Loucy (cell line): ENCODE measurements around the gene EPB41L5.

Experiments
- H2AFZ ChIP-seq: fragments of 200-600 bp; sonication (generic); 2 replicates; pipeline ENCODE4 v1.6.0; 2016; ENCODE audit warnings: antibody characterized with exemption, mild to moderate bottlenecking, low read length, moderate library complexity
- H3F3A ChIP-seq: fragments of 200-600 bp; 2 replicates; pipeline ENCODE4 v1.6.0; 2016; ENCODE audit warnings: antibody characterized with exemption, low read depth, mild to moderate bottlenecking
- H3K27me3 ChIP-seq: fragments of 200-600 bp; sonication (generic); 2 replicates; pipeline ENCODE4 v1.6.1; 2014; ENCODE audit warnings: low read length, mild to moderate bottlenecking; ENCODE audit not compliant: insufficient read depth, poor library complexity, severe bottlenecking
- H3K36me3 ChIP-seq: fragments of 200-600 bp; sonication (generic); 2 replicates; pipeline ENCODE4 v1.6.1; 2016; ENCODE audit warnings: low read length; ENCODE audit not compliant: insufficient read depth
- H3K4me1 ChIP-seq: fragments of 200-600 bp; sonication (generic); 2 replicates; pipeline ENCODE4 v1.5.1; 2014; ENCODE audit warnings: low read length, mild to moderate bottlenecking; ENCODE audit not compliant: insufficient read depth, poor library complexity, severe bottlenecking
- H3K4me2 ChIP-seq: fragments of 200-600 bp; sonication (generic); 2 replicates; pipeline ENCODE4 v1.6.0; 2014; ENCODE audit warnings: antibody characterized with exemption, low read length, low read depth, mild to moderate bottlenecking; ENCODE audit not compliant: poor library complexity, severe bottlenecking
- H3K4me3 ChIP-seq: fragments of 200-600 bp; sonication (generic); 2 replicates; pipeline ENCODE4 v1.5.1; 2014; ENCODE audit warnings: low read length, mild to moderate bottlenecking, mixed read lengths; ENCODE audit not compliant: poor library complexity, severe bottlenecking
- H3K79me2 ChIP-seq: fragments of 200-600 bp; sonication (generic); 2 replicates; pipeline ENCODE4 v1.6.1; 2014; ENCODE audit warnings: low read length; ENCODE audit not compliant: insufficient read depth
- H3K9ac ChIP-seq: fragments of 200-600 bp; sonication (generic); 2 replicates; pipeline ENCODE4 v1.6.0; 2014; ENCODE audit warnings: mild to moderate bottlenecking, low read depth, low read length, moderate library complexity; ENCODE audit not compliant: poor library complexity, severe bottlenecking
- H3K9me2 ChIP-seq: fragments of 200-600 bp; sonication (generic); replicated peaks from 2 replicates; pipeline ENCODE4 v1.6.1; 2016; ENCODE audit warnings: low read depth, low read length, mixed read lengths
- H3K9me3 ChIP-seq: fragments of 200-600 bp; sonication (generic); 2 replicates; pipeline ENCODE4 v1.6.1; 2014; ENCODE audit warnings: mild to moderate bottlenecking, antibody characterized with exemption, low read length, low read depth; ENCODE audit not compliant: insufficient read depth
- H4K20me1 ChIP-seq: fragments of 200-600 bp; sonication (generic); 2 replicates; pipeline ENCODE4 v1.6.0; 2014; ENCODE audit warnings: antibody characterized with exemption, low read length, mild to moderate bottlenecking; ENCODE audit not compliant: insufficient read depth, poor library complexity, severe bottlenecking
- CTCF ChIP-seq: fragments of 200-600 bp; sonication (generic); conservative IDR thresholded peaks from 2 replicates; pipeline ENCODE4 v1.5.1; 2014; ENCODE audit warnings: mild to moderate bottlenecking, antibody characterized with exemption, low read length
- EZH2phosphoT487 ChIP-seq: fragments of 200-600 bp; IDR thresholded peaks from 2 replicates; pipeline ENCODE4 v1.6.1; 2018; ENCODE audit warnings: antibody characterized with exemption, mild to moderate bottlenecking, moderate library complexity, borderline replicate concordance

EPB41L5 gene

DNA sequence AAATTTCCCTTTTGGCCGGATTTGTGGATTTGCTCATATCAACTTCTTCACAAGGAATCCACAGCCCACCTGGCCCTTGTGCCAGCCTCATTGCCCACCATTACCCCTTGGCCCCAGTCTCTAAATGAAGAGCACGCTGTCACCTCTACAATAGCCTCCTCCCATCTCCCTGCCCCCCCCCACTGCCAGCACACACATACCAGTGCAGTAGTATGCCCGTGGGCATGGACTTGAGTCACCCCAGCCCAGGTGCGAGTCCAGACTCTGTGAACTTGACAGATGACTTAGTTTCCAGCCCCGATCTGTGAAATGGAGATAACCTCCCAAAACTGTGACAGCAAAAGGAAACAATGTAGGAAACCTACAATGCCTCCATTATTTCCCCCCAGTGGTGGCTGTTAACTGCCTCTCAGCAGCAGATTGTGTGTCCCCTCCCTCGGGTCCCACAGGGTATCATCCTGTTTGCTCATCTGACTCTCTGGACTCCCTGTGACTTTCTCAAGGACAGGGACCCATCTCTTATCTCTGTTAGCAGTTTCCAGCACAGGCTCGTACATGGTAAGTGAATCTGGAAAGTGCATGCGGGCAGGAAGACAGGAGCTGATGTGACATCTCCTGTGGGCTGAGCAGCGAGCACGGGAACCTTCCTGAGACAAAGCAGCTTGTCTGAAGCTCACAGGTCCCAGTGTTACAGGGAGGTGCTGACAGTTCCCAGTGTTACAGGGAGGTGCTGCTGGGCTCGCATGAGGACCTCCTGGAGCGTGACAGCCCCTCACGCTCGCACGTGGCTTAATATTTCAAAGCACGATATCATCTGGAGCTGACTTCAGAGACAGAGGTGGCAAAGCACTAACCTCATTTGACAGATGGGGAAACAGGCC lies 214.5 kb downstream of the EPB41L5 start:
- Histone ChIP-seq H3K9me3 (no peaks in the 10 kb centered on the region), H3K4me1 (peaks cover 25% of the 10 kb centered on the region), H3K27me3 (no peaks in the 10 kb centered on the region), H3K4me3 (no peak overlapping the region), H3K36me3 (no peaks in the 10 kb centered on the region), H3K9me2 (no peaks in the 10 kb centered on the region), H3K79me2 (peaks cover 8% of the 10 kb centered on the region), H3F3A (no peaks in the 10 kb centered on the region), H4K20me1 (no peaks in the 10 kb centered on the region), H3K4me2 (peak overlapping the region; percentile 11), H2AFZ (peak overlapping the region; percentile 20; the same call in 1 of the 2 replicates), H3K9ac (no peak overlapping the region)
- no peak for TF ChIP-seq EZH2phosphoT487
- TF ChIP-seq CTCF = no peak

DNA sequence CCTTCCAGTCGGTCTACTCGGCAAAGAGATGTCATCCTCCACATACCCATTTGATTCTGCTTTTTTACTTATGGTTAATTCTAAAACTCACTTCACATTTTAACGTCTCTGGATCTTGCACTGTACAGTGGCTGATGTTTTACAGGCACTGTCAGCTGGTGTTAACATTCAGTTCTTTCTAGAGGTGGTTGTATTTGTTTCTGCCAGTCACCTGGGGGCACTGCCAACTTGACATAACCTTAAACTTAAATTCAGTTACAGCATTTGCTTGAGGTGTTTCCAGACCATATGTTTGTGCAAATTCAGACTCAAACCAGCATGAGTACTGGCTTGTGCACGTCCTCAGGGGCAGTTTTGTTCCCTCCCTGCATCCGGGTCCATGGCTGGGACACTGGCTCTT lies 215.6 kb downstream of the EPB41L5 start:
- Histone ChIP-seq H2AFZ (no peak overlapping the region), H4K20me1 (no peaks in the 10 kb centered on the region), H3F3A (no peaks in the 10 kb centered on the region), H3K27me3 (no peaks in the 10 kb centered on the region), H3K9me2 (no peaks in the 10 kb centered on the region), H3K4me2 (no peak overlapping the region), H3K9ac (no peak overlapping the region), H3K79me2 (no peaks in the 10 kb centered on the region), H3K36me3 (no peaks in the 10 kb centered on the region), H3K9me3 (no peaks in the 10 kb centered on the region), H3K4me1 (peaks cover 21% of the 10 kb centered on the region), H3K4me3 (no peak overlapping the region)
- peak; percentile 48 for TF ChIP-seq CTCF
- TF ChIP-seq EZH2phosphoT487 = no peak
